ENCODE measurements around the gene VKORC1L1. TPM values are rescaled to one million over a fixed set of nuclear protein-coding genes. Genes with fewer than 3 reads are reported as not detected.
"Not testable (repeated sequence)": the region's sequence is repeated elsewhere in the genome, so short reads cannot be mapped to it uniquely, and the experiment has no call there.

The VKORC1L1 gene
- total RNA-seq, 1 donor from 2014 or later: 26.9 TPM

DNA sequence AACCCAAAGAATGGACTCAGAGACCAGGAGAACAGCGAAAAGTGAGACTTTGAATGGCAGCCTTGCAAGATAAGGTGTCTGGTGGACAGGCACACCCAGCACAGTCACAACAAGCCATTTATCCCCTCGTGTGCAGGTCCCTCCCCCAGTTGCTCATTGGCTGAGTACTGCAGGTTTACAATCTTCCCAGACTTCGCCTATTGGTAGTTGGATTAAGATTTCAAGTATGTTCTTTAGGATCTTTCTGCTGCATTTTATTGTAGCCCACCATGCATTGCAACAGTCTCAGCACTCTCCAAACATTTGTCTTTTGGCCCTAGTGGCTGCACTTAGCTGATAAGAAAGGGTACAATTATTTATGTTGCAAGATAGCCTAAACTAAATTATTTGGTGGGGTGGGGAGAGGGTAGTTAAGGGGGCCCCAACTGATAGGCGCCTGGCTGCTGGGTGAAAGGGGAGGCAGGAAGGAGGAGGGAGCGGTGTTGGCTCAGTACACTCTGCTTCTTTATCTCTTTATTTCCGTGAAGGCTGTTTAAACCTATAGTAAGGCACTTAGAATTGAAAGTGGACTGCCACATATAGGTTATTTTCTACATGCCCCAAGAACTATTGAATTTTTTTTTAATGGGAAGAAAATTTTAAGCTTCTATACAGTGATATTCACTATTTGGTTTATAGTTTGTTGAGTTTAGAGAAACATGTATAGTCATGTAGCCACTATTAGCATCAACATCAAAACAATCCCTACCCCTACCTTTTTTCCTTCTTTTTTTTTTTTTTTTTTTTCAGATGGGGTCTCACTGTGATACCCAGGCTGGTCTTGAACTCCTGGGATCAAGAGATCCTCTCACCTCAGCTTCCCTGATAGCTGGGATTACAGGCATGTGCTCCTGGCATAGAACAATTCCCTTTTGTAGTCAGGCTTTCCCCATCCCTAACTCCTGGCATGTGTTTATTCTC is 54.9 kb downstream of the VKORC1L1 start:
- FAIRE-seq (no peak), DNase-seq (ENCODE audit: low spot score in 2 of 2) (no peak)

DNA sequence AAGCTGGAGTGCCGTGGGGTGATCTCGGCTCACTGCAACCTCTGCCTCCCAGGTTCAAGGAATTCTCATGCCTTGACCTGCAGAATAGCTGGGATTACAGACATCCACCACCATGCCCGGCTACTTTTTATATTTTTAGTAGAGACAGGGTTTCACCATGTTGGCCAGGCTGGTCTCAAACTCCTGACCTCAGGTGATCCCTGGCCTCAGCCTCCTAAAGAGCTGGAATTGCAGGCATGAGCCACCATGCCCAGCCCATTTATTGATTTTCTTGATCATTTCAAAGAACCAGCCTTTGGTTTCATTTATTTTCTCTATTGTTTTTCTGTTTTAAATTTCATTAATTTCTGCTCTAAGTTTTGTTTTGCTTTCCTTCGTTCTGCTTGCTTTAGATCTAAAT is 58.8 kb downstream of the VKORC1L1 start:
- no peak for DNase-seq (ENCODE audit: low spot score in 2 of 2)
- FAIRE-seq: no peak

DNA sequence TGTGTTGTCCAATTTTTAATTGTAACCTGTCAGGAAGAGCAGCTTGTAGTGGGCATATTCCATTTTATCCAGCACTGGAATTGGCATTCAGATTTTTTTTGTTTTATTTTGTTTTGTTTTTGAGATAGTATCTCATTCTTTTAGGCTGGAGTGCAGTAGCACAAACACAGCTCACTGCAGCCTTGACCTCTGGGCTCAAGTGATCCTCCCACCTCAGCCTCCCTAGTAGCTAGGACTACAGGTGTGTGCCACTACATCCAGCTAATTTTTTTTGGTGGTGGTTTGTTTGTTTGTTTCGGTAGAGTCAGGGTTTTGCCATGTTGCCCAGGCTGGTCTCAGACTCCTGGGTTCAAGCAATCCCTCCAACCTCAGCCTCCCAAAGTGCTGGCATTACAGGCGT is 64.4 kb downstream of the VKORC1L1 start:
- no peak for FAIRE-seq

DNA sequence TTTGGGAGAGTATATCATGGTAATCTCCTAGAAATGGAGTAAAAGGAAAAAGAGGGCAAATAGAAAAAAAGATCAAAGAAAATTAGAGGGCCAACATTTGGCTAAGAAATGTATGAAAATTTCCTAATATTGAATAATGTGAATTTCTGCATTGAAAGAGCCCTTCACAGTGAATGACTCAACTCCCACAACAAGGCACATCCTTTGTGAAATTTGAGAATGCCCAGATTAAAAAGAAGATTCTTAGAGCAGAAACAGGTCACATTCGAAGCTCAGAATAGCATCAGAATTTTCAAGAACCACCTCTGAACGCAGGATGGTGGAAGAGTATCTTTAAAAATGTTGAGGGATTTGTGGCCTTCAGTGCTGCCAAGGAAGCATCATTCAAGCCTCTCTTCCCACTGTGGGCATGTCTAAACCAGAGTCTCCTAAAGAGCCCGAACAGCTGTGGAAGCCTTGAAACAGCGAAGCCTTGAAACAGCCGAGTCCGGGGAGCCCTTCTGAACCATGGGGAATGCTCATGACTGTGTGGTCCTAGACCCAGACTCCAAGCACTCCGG is 65.5 kb downstream of the VKORC1L1 start:
- DNase-seq (ENCODE audit: low spot score in 2 of 2): no peak
- no peak for FAIRE-seq

More for the DNA sequence above, 64.4 kb downstream of the VKORC1L1 start:
- no peak for DNase-seq (ENCODE audit: low spot score in 2 of 2)

DNA sequence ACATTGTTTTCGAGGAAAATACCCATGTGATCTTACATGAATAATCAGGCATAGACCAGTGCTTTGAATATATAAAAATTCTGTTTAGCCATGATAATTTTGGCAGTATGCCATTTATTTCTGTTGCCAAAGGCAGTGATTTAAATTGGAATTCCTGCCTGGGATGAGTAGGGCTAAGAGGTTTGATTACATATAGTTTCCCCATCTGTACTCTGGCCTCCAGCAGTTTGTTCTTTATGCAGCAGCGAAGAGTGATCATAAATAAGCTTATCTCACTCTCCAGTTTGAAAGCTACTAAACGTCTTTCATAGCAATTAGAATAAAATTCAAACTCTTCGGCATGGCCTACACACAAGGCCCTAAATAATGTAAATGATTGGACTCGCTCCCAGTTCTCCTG is 72.9 kb downstream of the VKORC1L1 start:
- DNase-seq (ENCODE audit: low spot score in 2 of 2); FAIRE-seq: not testable (repeated sequence)

DNA sequence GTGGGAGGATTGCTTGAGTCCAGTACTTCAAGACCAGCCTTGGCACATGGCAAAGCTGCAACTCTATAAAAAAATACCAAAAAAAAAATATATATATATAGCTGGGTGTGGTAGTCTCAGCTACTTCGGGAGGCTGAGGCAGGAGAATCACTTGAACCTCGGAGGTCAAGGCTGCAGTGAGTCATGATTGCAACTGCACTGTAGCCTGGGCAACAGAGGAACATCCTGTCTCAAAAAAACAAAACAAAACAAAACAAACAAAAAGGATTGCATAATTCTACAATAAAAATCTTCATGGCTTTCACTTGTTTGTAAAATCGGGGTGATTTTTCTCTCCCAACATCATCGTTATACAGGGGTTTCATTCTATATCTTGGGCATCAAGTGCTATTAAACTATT is 74.0 kb downstream of the VKORC1L1 start:
- DNase-seq (ENCODE audit: low spot score in 2 of 2): no peak
- FAIRE-seq: no peak

DNA sequence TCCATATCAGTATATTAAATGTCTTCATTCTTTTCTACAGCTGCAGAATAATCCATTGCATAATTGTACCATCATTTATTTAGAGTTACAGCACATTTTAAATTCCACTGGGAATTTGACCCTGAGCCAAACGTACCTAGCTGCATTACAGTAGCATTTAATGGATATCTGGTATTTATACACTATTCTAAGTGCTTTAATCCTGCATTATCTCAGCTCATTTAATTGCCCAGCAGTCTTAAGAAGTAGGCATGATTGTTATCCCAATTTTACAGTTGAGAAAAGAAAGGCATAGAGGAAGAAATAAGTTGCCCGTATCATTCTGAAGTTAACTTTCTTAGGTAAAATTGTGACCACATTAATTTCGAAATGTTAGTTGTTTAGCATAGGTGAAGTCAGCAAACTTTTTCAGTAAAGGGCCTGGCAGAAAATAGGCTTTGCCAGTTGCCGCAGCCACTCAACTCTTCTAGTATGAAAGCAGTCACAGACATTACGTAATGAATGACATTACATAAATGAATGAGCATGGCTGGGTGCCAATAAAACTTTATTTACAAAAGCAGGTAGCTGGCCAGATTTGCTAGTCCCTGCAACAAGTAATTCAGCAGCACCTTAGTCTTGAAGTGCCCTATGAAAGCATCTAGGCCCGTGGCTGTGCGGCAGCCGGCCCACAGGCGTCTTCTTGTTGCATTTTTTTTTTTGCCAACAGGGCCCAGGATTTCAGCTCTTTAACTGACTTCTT is 79.1 kb downstream of the VKORC1L1 start:
- no peak for FAIRE-seq
- no peak for DNase-seq (ENCODE audit: low spot score in 2 of 2)

DNA sequence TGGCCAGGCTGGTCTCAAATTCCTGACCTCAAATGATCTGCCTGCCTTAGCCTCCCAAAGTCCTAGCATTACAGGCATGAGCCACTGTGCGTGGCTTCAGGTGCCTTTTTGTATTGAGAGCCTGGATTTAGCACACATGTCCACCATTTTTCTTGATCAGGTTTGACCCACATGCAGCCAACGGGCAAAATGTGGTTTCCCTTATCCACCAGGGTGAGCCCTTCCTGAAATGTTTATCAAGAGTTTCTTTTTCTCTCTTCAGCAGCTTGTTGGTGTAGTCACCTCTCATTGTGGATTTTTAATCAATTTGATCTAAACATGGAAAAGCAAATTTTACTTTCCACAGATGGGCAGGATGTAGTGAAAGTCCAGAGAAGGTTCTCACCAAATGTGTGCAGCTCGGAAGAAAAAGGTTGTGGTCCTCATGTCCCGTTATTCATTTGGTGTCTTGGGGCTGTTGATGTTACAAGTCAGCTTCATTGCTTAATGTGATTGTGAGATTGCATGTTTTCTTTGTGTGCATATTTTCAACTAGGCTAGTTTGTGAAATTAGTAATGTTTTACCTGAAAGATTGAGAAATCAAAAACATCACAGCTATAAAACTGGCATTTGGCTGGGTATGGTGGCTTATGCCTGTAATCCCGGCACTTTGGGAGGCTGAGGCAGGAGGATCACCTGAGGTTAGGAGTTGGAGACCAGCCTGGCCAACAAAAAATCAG is 80.3 kb downstream of the VKORC1L1 start:
- DNase-seq (ENCODE audit: low spot score in 2 of 2) (no peak), FAIRE-seq (no peak)

DNA sequence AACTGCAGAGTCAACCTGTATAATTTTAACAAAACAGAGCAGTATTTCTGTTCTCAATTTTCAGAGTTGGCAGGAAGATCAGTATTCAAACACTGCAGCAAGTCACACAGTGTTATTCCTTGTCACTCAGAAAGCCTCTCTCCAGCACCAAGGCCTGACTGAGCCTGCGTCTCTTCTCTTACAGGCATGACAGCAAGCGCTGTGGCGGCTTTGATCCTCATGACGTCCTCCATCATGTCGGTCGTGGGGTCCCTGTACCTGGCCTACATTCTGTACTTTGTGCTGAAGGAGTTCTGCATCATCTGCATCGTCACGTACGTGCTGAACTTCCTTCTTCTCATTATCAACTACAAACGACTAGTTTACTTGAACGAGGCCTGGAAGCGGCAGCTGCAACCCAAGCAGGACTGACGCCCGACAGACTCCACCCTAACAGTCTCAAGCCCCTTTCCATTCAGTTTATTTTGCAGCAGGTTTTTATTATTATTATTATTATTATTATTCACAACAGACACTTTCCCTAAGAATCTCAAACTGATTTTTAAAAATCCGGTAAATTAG is 81.1 kb downstream of the VKORC1L1 start:
- DNase-seq (ENCODE audit: low spot score in 2 of 2) (no peak), FAIRE-seq (no peak)

DNA sequence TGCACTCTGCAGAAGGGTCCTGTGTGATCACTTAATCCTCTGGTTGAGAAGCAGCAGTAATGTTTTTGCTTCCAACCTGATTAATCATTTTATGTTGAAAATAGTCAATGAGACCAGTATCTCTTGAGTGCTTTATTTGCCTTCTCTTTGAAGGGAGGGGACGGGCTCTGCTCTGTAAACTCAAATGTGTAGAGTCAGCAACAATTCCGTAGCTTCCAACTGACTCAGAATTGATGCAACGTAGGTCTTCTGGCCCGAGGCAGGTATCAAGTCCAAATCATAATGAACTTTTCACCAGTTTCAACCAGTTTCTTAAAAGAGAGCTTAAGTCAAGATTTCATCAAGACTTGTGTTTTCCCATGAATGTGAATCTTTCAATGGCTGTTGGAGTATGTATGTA is 82.8 kb downstream of the VKORC1L1 start:
- FAIRE-seq (no peak), DNase-seq (ENCODE audit: low spot score in 2 of 2) (no peak)

DNA sequence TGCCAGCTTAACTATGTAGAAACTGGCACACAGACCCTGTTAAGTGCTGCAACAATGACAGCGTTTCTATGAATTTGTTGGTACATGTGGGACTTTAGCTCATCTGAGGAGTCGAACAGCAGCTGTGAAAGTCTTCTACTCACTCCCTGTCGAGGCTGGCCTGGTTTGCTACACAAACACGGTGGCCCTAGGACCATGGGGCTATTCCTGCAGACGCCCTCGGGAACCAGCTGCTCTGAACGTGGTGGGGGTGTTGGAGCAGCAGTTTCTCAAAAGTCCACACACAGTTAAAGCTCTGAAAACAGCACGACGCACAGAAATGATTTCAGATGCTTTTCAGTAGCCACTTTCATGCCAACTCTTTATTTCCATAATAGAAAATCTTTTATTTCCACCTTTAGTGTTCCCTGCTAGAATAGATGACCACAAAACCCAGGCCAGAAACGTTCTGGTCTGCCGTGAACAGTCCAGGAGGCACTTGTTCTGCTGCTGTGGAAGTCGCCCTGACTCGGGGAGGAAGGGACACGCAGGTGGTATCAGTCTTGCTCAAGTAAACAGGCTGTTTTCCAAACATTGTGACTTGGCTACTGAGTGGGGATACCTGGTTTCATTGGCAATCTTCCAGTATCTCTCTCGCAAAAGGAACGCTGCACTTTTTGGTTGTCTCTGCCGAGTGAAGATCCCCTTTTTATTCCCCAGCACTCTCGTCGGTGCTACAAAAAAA is 87.6 kb downstream of the VKORC1L1 start:
- FAIRE-seq (no peak), DNase-seq (ENCODE audit: low spot score in 2 of 2) (no peak)

DNA sequence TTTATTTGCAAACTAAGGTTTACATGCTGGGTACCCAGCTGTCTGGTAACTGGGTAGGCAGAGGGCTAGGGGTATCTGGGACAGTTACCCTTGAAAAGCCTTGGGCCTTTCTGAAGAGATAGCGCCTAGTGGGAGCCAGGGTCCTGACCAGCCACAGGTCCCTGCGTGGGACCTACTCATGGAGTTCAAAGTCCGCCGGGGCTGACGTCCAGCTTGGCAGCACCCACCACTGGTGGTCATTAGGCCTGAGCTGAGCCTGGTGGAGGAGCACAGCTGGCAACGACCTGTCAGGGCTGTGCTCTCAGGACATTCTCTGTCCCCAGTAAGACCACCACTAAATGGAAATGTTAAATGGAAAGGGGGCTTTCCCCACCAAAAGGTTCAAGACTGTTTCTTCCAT is 89.2 kb downstream of the VKORC1L1 start:
- FAIRE-seq (no peak), DNase-seq (ENCODE audit: low spot score in 2 of 2) (no peak)

DNA sequence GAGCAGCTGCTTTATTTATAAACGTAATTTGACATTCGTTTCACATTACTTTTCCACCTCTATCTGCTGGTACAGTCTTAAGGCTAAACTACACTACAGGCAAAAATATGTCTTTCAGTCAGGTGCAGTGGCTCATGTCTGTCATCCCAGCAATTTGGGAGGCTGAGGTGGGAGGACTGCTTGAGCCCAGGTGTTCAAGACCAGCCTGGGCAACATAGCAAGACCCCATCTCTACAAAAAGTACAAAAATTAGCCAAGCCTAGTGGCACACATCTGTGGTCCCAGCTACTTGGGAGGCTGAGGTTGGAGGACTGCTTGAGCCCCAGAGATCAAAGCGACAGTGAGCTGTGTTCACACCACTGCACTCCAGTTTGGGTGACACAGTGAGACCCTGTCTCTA is 91.8 kb downstream of the VKORC1L1 start:
- not testable (repeated sequence) for FAIRE-seq; DNase-seq (ENCODE audit: low spot score in 2 of 2)

DNA sequence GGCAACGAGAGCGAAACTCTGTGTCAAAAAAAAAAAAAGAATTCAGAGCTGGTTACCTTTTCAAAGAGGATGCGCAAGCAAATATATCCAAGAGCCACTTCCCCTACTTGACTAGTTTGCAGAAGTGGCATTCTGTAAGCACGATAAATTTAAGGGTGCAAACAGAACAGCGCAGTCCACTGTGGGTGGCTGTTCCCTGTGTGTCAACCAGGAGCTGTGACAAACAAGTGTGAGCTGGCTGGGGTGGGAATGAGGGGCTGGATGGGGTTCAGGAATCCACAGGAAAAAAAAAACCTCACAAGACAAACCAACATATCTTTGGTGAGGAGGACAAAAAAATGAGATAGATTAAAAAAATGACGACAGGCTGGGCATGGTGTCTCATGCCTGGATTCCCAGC is 93.3 kb downstream of the VKORC1L1 start:
- DNase-seq (ENCODE audit: low spot score in 2 of 2) (no peak), FAIRE-seq (no peak)

DNA sequence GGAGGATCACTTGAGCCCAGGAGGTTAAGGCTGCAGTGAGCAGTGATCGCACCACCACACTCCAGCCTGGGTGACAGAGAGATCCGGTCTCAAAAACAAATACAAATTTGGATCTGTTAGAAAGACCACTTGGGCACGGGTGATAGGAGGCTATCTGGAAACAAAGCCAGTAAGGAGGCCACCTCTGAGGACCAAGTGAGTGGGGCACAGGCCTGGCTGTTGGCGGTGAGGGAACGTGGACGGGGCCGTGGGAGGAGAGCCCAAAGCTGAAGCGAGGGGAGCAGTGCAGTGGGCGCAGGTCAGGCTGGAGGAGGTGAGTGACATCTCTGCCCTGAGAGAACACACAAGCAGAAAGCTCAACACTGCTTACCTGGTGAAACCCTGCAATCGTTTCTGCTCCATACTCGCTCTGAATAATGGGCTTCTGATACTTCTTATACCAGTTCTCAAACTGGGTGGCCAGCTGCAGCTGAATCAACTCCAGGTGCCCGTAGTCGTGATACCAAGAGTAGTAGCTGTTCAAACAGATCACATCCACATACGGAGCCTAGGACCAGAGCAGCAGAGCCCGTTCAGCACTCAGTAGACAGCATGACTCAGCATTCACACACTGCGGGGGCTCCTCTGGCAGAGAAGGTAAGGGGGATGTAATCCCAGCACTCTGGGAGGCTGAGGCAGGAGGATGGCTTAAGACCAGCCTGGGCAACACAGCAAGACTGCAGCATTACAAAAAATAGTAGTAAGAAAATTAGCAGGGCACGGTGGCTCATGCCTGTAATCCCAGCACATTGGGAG is 94.7 kb downstream of the VKORC1L1 start:
- DNase-seq (ENCODE audit: low spot score in 2 of 2) (no peak), FAIRE-seq (no peak)

DNA sequence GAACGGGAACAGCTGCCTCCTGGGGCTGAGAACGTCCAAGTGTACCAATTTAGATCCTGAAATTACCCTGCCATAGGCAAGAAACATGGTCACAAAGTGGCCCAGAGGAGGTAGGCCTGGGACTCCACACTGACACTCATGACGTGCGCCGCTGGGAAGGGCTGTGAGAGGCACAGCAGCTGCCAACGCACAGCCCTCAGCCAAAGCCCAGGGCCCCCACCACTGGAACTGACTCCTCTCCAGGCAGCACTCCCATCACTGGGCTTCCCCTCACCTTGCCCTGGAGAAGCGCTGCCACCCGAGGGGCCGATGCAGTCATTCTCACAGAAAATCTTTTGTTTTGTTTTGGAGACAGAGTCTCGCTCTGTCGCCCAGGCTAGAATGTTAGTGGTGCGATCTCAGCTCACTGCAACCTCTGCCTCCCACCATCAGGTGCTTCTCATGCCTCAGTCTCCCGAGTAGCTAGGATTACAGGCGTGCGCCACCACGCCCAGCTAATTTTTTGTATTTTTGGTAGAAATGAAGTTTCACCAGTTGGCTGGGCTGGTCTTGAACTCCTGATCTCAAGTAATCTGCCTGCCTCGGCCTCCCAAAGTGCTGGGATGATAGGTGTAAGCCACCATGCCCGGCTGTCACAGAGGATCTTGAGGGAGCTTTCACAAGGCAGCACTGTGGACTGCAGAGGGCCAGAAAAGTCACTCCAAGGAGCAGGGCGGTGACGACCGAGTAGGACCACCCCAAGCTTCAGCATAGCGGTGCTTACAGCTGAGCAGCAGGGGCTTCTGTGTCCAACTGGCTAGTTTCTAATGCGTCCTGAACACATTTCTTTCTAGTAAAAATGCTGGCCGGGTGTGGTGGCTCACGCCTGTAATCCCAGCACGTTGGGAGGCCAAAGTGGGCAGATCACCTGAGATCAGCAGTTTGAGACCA is 95.6 kb downstream of the VKORC1L1 start:
- DNase-seq (ENCODE audit: low spot score in 2 of 2) (no peak), FAIRE-seq (no peak)

DNA sequence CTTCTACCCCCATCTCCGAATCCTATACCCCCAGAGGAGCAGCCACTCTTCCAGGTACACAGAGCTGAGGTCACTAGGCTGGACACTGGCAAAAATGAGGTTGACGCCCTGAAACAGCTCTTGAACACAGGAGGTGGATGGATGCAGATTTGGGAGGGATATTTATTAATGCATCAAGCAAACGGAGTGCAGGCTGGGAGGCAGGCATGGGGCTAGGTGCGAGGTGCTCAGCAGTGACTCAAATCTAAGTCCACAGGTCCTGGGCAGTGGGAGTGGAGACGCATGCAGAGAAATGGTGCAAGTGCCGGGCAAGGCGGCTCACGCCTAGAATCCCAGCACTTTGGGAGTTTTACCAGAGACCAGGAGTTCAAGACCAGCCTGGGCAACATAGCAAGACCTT is 98.1 kb downstream of the VKORC1L1 start:
- FAIRE-seq (no peak), DNase-seq (ENCODE audit: low spot score in 2 of 2) (no peak)

DNA sequence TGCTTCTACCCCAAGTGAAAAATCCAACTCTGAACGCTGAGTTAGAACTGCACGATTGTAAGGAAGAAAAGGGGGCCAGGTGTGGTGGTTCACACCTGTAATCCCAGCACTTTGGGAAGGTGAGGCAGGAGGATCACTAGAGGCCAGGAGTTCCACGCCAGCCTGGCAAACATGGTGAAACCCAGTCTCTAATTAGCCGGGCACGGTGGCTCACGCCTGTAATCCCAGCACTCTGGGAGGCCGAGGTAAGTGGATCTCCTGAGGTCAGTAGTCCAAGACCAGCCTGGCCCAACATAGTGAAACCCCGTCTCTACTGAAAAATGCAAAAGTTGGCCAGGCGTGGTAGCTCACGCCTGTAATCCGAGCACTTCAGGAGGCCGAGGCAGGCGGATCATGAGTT is 100.1 kb downstream of the VKORC1L1 start:
- no peak for FAIRE-seq
- DNase-seq (ENCODE audit: low spot score in 2 of 2): no peak

Measured in frontal cortex (tissue), 4 donors.